Suppressor macrophage treated with lipopolysaccharide for 1 hour (primary cell): Measurements from ENCODE around the gene BCR.

Source experiments
- DNase-seq, 3 donors: peaks; one replicate each; pipeline ENCODE4 v3.0.0-alpha.2; 2020 to 2022

Gene BCR

GRCh38 chr22:23263651-23264555 is 83.6 kb downstream of the BCR start:
- DNase-seq, result peak in 1 of 3 donors; percentile 13

GRCh38 chr22:23264610-23265367 is 84.5 kb downstream of the BCR start:
- DNase-seq, result no peak

GRCh38 chr22:23265368-23265700 is 85.0 kb downstream of the BCR start:
- no peak for DNase-seq

GRCh38 chr22:23266780-23267179 is 86.5 kb downstream of the BCR start:
- no peak for DNase-seq

- no peak for DNase-seq
These were observed 87.1 kb downstream of the BCR start for GRCh38 chr22:23267226-23268043.

GRCh38 chr22:23268139-23268712 is 87.9 kb downstream of the BCR start:
- no peak for DNase-seq

GRCh38 chr22:23268877-23269276 is 88.6 kb downstream of the BCR start:
- DNase-seq, result no peak

- no peak for DNase-seq
These were observed 89.3 kb downstream of the BCR start for GRCh38 chr22:23269441-23270211.

- DNase-seq, result no peak
These were observed 90.0 kb downstream of the BCR start for GRCh38 chr22:23270212-23270733.

- no peak for DNase-seq
These were observed 90.7 kb downstream of the BCR start for GRCh38 chr22:23270798-23271596.

- DNase-seq, result no peak
These were observed 91.2 kb downstream of the BCR start for GRCh38 chr22:23271597-23271908.

- no peak for DNase-seq
These were observed 92.1 kb downstream of the BCR start for GRCh38 chr22:23272371-23272770.

- no peak for DNase-seq
These were observed 92.5 kb downstream of the BCR start for GRCh38 chr22:23272834-23273233.

GRCh38 chr22:23273445-23274145 is 93.3 kb downstream of the BCR start:
- no peak for DNase-seq

- DNase-seq, result no peak
These were observed 93.8 kb downstream of the BCR start for GRCh38 chr22:23274146-23274526.

GRCh38 chr22:23274891-23275694 is 94.8 kb downstream of the BCR start:
- DNase-seq, result no peak

GRCh38 chr22:23275751-23276150 is 95.4 kb downstream of the BCR start:
- DNase-seq, result no peak

GRCh38 chr22:23276656-23277582 is 96.6 kb downstream of the BCR start:
- peak; percentile 18 to 20 (median 20) for DNase-seq
